ENCODE results near the gene CTSS. TPM values are rescaled to one million over a fixed set of nuclear protein-coding genes. Genes with fewer than 3 reads are reported as not detected.
A peak's percentile ranks its signal among the peaks of the same experiment; 100 is the strongest.

Gene CTSS
- total and polyA plus RNA-seq, 2 experiments from 2014 or later: 5.2 to 10.4 TPM

DNA sequence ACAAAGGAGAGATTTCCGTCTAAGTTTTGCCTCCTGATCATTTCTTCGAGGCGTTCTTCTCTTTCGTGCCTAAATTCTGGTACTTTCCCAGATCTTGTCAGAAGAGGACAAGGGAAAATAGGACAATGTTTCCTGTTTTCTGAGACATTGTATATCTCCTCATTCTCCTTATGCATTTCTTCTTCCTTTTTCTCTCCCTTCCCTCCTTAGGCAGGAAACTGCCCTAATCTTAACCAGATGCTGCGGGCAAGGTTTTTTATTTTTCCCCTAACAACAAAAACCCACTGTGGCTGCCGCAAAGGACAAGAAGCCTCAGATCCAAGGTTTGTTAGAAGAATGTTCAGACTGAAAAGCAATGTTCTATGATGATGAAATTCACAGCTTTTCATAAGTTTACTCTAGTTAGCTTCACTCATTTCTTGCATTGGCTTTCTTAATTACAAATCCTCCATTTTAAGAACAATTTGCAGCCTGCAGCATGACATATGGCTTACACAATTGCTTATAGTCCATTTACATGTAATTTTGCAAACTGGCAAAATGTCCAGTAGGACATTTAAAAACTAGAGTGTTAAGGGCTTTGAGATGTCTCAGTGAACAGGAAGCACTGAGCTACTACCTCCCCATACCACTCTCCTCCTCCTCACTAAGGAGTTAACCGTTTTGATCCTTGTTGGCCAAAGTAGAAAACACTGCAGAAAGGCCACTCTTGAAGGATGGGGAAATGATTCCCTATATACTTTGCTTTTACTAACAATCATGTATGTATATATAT, 41.9 kb upstream of the CTSS start:
- WGBS (ENCODE audit: low lambda C conversion rate, missing lambda C conversion rate): 50% methylated on average over 7 of the region's 7 CpGs
- H3K79me2 ChIP-seq: peaks cover 2% of the 10 kb centered on the region
- H2AFZ ChIP-seq: peak overlapping the region; percentile 7
- H3K4me2 ChIP-seq: peak overlapping the region; percentile 75
- TF ChIP-seq EZH2 (IDR thresholded peaks at IDR 0.05; ENCODE audit: borderline replicate concordance): no peak
- TF ChIP-seq, protein P1, sequence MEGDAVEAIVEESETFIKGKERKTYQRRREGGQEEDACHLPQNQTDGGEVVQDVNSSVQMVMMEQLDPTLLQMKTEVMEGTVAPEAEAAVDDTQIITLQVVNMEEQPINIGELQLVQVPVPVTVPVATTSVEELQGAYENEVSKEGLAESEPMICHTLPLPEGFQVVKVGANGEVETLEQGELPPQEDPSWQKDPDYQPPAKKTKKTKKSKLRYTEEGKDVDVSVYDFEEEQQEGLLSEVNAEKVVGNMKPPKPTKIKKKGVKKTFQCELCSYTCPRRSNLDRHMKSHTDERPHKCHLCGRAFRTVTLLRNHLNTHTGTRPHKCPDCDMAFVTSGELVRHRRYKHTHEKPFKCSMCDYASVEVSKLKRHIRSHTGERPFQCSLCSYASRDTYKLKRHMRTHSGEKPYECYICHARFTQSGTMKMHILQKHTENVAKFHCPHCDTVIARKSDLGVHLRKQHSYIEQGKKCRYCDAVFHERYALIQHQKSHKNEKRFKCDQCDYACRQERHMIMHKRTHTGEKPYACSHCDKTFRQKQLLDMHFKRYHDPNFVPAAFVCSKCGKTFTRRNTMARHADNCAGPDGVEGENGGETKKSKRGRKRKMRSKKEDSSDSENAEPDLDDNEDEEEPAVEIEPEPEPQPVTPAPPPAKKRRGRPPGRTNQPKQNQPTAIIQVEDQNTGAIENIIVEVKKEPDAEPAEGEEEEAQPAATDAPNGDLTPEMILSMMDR (IDR thresholded peaks at IDR 0.05; ENCODE audit: poor library complexity): no peak
- H3K27me3 ChIP-seq: no peaks in the 10 kb centered on the region
- no peaks in the 10 kb centered on the region for H3K9me2 ChIP-seq (replicated peaks; ENCODE audit: insufficient read depth)
- H3K9me3 ChIP-seq (ENCODE audit: low read depth): no peaks in the 10 kb centered on the region
- peaks cover 36% of the 10 kb centered on the region for H3K4me1 ChIP-seq (ENCODE audit: insufficient read depth)
- H3K36me3 ChIP-seq (replicated peaks; ENCODE audit: insufficient read depth, low read depth): peaks cover under 1% of the 10 kb centered on the region
- H4K20me1 ChIP-seq (ENCODE audit: insufficient read depth, poor library complexity, severe bottlenecking): no peaks in the 10 kb centered on the region
- H3K27ac ChIP-seq: peak overlapping the region; percentile 81
- H3K4me3 ChIP-seq: peak overlapping the region; percentile 30
- no peak for DNase-seq (ENCODE audit: low spot score)

DNA sequence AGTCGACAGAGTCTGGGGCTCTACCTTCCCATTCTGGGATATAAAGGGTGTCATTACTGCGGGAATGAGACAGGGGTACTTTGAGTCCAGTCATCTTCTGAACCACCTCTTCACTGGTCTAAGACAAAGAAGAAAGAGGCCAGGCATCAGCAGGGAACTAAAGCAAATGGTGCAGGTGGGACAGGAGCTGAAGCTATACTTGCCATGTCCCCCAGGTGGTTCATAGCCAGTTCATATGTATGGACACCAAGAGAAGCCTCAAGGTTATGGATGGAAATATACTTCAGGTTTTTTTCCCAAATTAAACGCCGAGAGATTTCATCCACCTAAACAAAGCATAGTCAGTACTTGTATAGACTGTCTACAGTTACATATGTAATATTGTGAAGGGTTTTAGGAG, 40.3 kb upstream of the CTSS start:
- no peaks in the 10 kb centered on the region for H3K9me2 ChIP-seq (replicated peaks; ENCODE audit: insufficient read depth)
- peaks cover 2% of the 10 kb centered on the region for H3K79me2 ChIP-seq
- H2AFZ ChIP-seq: no peak overlapping the region
- TF ChIP-seq, protein P1 (IDR thresholded peaks at IDR 0.05; ENCODE audit: poor library complexity): no peak
- TF ChIP-seq EZH2phosphoT487 (IDR thresholded peaks at IDR 0.05; ENCODE audit: low read depth, severe bottlenecking, unreplicated experiment): no peak
- TF ChIP-seq EZH2 (IDR thresholded peaks at IDR 0.05; ENCODE audit: borderline replicate concordance): no peak
- 83% methylated on average over 4 of the region's 4 CpGs for WGBS (ENCODE audit: low lambda C conversion rate, missing lambda C conversion rate)
- peak overlapping the region; percentile 75 for H3K4me2 ChIP-seq
- no peak overlapping the region for H3K4me3 ChIP-seq
- peak overlapping the region; percentile 81 for H3K27ac ChIP-seq
- H3K9me3 ChIP-seq (ENCODE audit: low read depth): no peaks in the 10 kb centered on the region
- H3K27me3 ChIP-seq: no peaks in the 10 kb centered on the region
- H3K4me1 ChIP-seq (ENCODE audit: insufficient read depth): peaks cover 24% of the 10 kb centered on the region
- DNase-seq (ENCODE audit: low spot score): no peak
- no peaks in the 10 kb centered on the region for H4K20me1 ChIP-seq (ENCODE audit: insufficient read depth, poor library complexity, severe bottlenecking)
- no peaks in the 10 kb centered on the region for H3K36me3 ChIP-seq (replicated peaks; ENCODE audit: insufficient read depth, low read depth)

DNA sequence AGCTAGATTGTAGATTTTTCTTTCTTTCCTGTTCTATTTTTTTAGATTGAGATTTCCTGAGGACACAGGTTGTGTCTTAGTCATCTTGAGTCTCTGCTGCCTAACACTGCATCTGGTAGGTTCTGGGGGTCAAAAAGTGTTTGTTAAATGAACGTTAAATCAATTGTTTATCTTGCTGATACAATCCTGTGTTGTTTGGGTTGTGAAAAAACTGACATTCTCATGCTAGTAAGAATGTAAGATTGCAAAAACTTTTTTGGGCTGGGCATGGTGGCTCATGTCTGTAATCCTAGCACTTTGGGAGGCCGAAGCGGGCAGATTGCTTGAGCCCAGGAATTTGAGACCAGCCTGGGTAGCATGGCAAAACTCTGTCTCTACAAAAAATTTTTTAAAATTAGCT, 39.1 kb upstream of the CTSS start:
- Histone ChIP-seq H3K79me2 (peaks cover 2% of the 10 kb centered on the region), H3K27ac (no peak overlapping the region), H3K4me1 (ENCODE audit: insufficient read depth) (peaks cover 13% of the 10 kb centered on the region), H3K27me3 (no peaks in the 10 kb centered on the region), H3K4me3 (no peak overlapping the region), H3K9me3 (ENCODE audit: low read depth) (no peaks in the 10 kb centered on the region), H4K20me1 (ENCODE audit: insufficient read depth, poor library complexity, severe bottlenecking) (no peaks in the 10 kb centered on the region), H2AFZ (no peak overlapping the region), H3K4me2 (no peak overlapping the region), H3K9me2 (replicated peaks; ENCODE audit: insufficient read depth) (no peaks in the 10 kb centered on the region), H3K36me3 (replicated peaks; ENCODE audit: insufficient read depth, low read depth) (peaks cover 5% of the 10 kb centered on the region)
- TF ChIP-seq EZH2phosphoT487 (IDR thresholded peaks at IDR 0.05; ENCODE audit: low read depth, severe bottlenecking, unreplicated experiment): no peak
- TF ChIP-seq EZH2 (IDR thresholded peaks at IDR 0.05; ENCODE audit: borderline replicate concordance): no peak
- TF ChIP-seq, protein P1 (IDR thresholded peaks at IDR 0.05; ENCODE audit: poor library complexity): no peak
- no peak for DNase-seq (ENCODE audit: low spot score)
- WGBS (ENCODE audit: low lambda C conversion rate, missing lambda C conversion rate): 78% methylated on average over 3 of the region's 3 CpGs

All from hepatocyte (in vitro differentiated cells).